Measurements from ENCODE around the gene LMX1B.
"Not testable (repeated sequence)": the region's sequence is repeated elsewhere in the genome, so short reads cannot be mapped to it uniquely, and the experiment has no call there.

Gene LMX1B

GRCh38 chr9:126695701-126696400, 82.1 kb downstream of the LMX1B start:
- DNase-seq (ENCODE audit: low read depth, low spot score) = no peak

- DNase-seq (ENCODE audit: low read depth, low spot score) = no peak
These were observed 82.8 kb downstream of the LMX1B start for GRCh38 chr9:126696401-126697145.

- no peak for DNase-seq (ENCODE audit: low read depth, low spot score)
These were observed 83.6 kb downstream of the LMX1B start for GRCh38 chr9:126697330-126697729.

GRCh38 chr9:126698251-126698650, 84.5 kb downstream of the LMX1B start:
- no peak for DNase-seq (ENCODE audit: low read depth, low spot score)

- no peak for DNase-seq (ENCODE audit: low read depth, low spot score)
These were observed 85.0 kb downstream of the LMX1B start for GRCh38 chr9:126698756-126699155.

- DNase-seq (ENCODE audit: low read depth, low spot score) = no peak
These were observed 85.7 kb downstream of the LMX1B start for GRCh38 chr9:126699401-126699881.

GRCh38 chr9:126700296-126700695, 86.6 kb downstream of the LMX1B start:
- DNase-seq (ENCODE audit: low read depth, low spot score) = no peak

GRCh38 chr9:126700903-126701812, 87.4 kb downstream of the LMX1B start:
- DNase-seq (ENCODE audit: low read depth, low spot score) = no peak

GRCh38 chr9:126701813-126702140, 88.0 kb downstream of the LMX1B start:
- no peak for DNase-seq (ENCODE audit: low read depth, low spot score)

- DNase-seq (ENCODE audit: low read depth, low spot score) = no peak
These were observed 88.6 kb downstream of the LMX1B start for GRCh38 chr9:126702151-126703001.

- DNase-seq (ENCODE audit: low read depth, low spot score) = no peak
These were observed 89.5 kb downstream of the LMX1B start for GRCh38 chr9:126703002-126703865.

- DNase-seq (ENCODE audit: low read depth, low spot score) = no peak
These were observed 90.1 kb downstream of the LMX1B start for GRCh38 chr9:126703866-126704156.

- DNase-seq (ENCODE audit: low read depth, low spot score) = no peak
These were observed 90.6 kb downstream of the LMX1B start for GRCh38 chr9:126704157-126704891.

GRCh38 chr9:126704892-126705766, 91.4 kb downstream of the LMX1B start:
- peak; percentile 74 for DNase-seq (ENCODE audit: low read depth, low spot score)

- peak; percentile 58 for DNase-seq (ENCODE audit: low read depth, low spot score)
These were observed 92.3 kb downstream of the LMX1B start for GRCh38 chr9:126705767-126706697.

GRCh38 chr9:126706698-126707053, 92.9 kb downstream of the LMX1B start:
- no peak for DNase-seq (ENCODE audit: low read depth, low spot score)

GRCh38 chr9:126707083-126707482, 93.4 kb downstream of the LMX1B start:
- no peak for DNase-seq (ENCODE audit: low read depth, low spot score)

- not testable (repeated sequence) for DNase-seq (ENCODE audit: low read depth, low spot score)
These were observed 94.0 kb downstream of the LMX1B start for GRCh38 chr9:126707712-126708111.
